HepG2 (cell line): ENCODE measurements around the gene RTKN2. TPM values are rescaled to one million over a fixed set of nuclear protein-coding genes. Genes with fewer than 3 reads are reported as not detected.
A peak's percentile ranks its signal among the peaks of the same experiment; 100 is the strongest.

Experiments used
- ATAC-seq: fragments of 200-7000 bp; cut with Tn5 transposase; 3 replicates; pipeline ENCODE4 v1.9.1; 2020; ENCODE audit warnings: mild to moderate bottlenecking, moderate library complexity
- BruUV-seq: library from RNA; stranded (reverse); fragments of 400-500 nt; replicated peaks from 2 replicates; lab custom pipeline; 2021; lab: Mats Ljungman, UMichigan
- CTCF ChIA-PET: fragments of 300-600 bp; formaldehyde crosslinking; extraction: SDS; loops from one replicate; lab custom pipeline; 2021; ENCODE audit warnings: low total read pairs, inconsistent platforms, low intra/inter-chr PET ratio; lab: Yijun Ruan, JAX
- POLR2A ChIA-PET: fragments of 350-600 bp; sonication (Branson Sonifier 250); formaldehyde crosslinking; loops from one replicate; lab custom pipeline; 2020; ENCODE audit warnings: antibody characterized with exemption, inconsistent platforms; lab: Yijun Ruan, JAX
- DNase-seq: peaks from one replicate; pipeline ENCODE4 v3.0.0-alpha.2; 2015; ENCODE audit warnings: low spot score
- FAIRE-seq: peaks from 3 replicates; lab custom pipeline; 2011; peaks lifted over from hg19 to GRCh38; lab: Jason Lieb, UNC
- H2AFZ ChIP-seq: one replicate; pipeline ENCODE4 v1.6.1; 2011; ENCODE audit warnings: low read length, inconsistent platforms
- H3K27ac ChIP-seq: fragments of 300-600 bp; 3 replicates; pipeline ENCODE4 v1.8.0; 2011; ENCODE audit warnings: mixed run types, mild to moderate bottlenecking, mixed read lengths, low read length, inconsistent platforms; ENCODE audit not compliant: insufficient read depth; ENCODE audit errors: extremely low read length
- H3K27me3 ChIP-seq, 2 experiments: fragments of 200-600 bp in 1 of 2; 2 replicates in 1 of 2; 3 replicates in 1 of 2; pipeline versions ENCODE4 v1.6.0 to v1.8.0; 2011; ENCODE audit warnings: low read length in 2 of 2, mild to moderate bottlenecking in 2 of 2, moderate library complexity in 2 of 2, inconsistent platforms in 1 of 2; ENCODE audit not compliant: insufficient read depth in 2 of 2, control insufficient read depth in 1 of 2
- H3K36me3 ChIP-seq, 2 experiments: fragments of 200-600 bp in 1 of 2; replicated peaks in 1 of 2; 2 replicates in 1 of 2; 3 replicates in 1 of 2; pipeline versions ENCODE4 v1.5.1 to v1.8.0; 2011; ENCODE audit warnings: low read length in 2 of 2, inconsistent platforms in 1 of 2; ENCODE audit not compliant: insufficient read depth in 2 of 2, control insufficient read depth in 1 of 2
- H3K4me1 ChIP-seq: 2 replicates; pipeline ENCODE4 v1.5.1; 2012; ENCODE audit warnings: low read length, inconsistent platforms; ENCODE audit not compliant: insufficient read depth
- H3K4me2 ChIP-seq: 2 replicates; pipeline ENCODE4 v1.6.0; 2011; ENCODE audit warnings: low read depth, low read length, inconsistent platforms
- H3K4me3 ChIP-seq, 3 experiments: fragments of 200-600 bp in 1 of 3; sonication (generic), shearing (Covaris generic) in 1 of 3; replicated peaks in 1 of 3; 2 replicates each; pipeline ENCODE4 v1.5.1; 2011 to 2016; ENCODE audit warnings: low read length in 3 of 3, inconsistent platforms in 2 of 3, low read depth in 2 of 3, mild to moderate bottlenecking in 2 of 3, control low read depth in 1 of 3, mixed read lengths in 1 of 3; ENCODE audit not compliant: insufficient read depth in 1 of 3
- H3K79me2 ChIP-seq: one replicate; pipeline ENCODE4 v1.6.1; 2011; ENCODE audit warnings: low read length, inconsistent platforms; ENCODE audit not compliant: insufficient read depth
- H3K9ac ChIP-seq: 2 replicates; pipeline ENCODE4 v1.6.0; 2011; ENCODE audit warnings: mild to moderate bottlenecking, low read depth, low read length, inconsistent platforms; ENCODE audit not compliant: insufficient read depth
- H3K9me3 ChIP-seq: 2 replicates; pipeline ENCODE4 v1.5.1; 2012; ENCODE audit warnings: mild to moderate bottlenecking, low read length
- H4K20me1 ChIP-seq: 2 replicates; pipeline ENCODE4 v1.6.0; 2011; ENCODE audit warnings: inconsistent platforms, mild to moderate bottlenecking, low read length, moderate library complexity; ENCODE audit not compliant: insufficient read depth
- ARHGAP35 ChIP-seq: sonication (generic); formaldehyde crosslinking; IDR thresholded peaks from 2 replicates; pipeline ENCODE4 v1.9.0; 2022; ENCODE audit warnings: mild to moderate bottlenecking, inconsistent platforms, moderate library complexity, missing genetic modification reagents, borderline replicate concordance
- HNF1A ChIP-seq, 2 experiments: sonication (generic) in 1 of 2; formaldehyde crosslinking in 1 of 2; IDR thresholded peaks; 2 replicates each; pipeline versions ENCODE4 v1.4.0 to v1.6.1; 2016 to 2020; ENCODE audit warnings: borderline replicate concordance in 1 of 2, low read depth in 1 of 2, mild to moderate bottlenecking in 1 of 2, missing genetic modification reagents in 1 of 2
- HNRNPUL1 ChIP-seq: fragments of 200-400 bp; formaldehyde crosslinking; IDR thresholded peaks from 2 replicates; pipeline ENCODE4 v1.6.1; 2017; ENCODE audit warnings: low read depth, mild to moderate bottlenecking, low read length, moderate library complexity
- THYN1 ChIP-seq: sonication (generic); formaldehyde crosslinking; IDR thresholded peaks from 2 replicates; pipeline ENCODE4 v1.8.1; 2023; ENCODE audit warnings: low read depth, mild to moderate bottlenecking, moderate library complexity, missing genetic modification reagents, borderline replicate concordance
- ZKSCAN5 ChIP-seq: sonication (generic); formaldehyde crosslinking; IDR thresholded peaks from 2 replicates; pipeline ENCODE4 v1.5.1; 2020; ENCODE audit warnings: mild to moderate bottlenecking, missing genetic modification reagents
- ZNF333 ChIP-seq: sonication (generic); formaldehyde crosslinking; IDR thresholded peaks from 2 replicates; pipeline ENCODE4 v1.4.0; 2020; ENCODE audit warnings: mild to moderate bottlenecking, missing genetic modification reagents, borderline replicate concordance
- ZNF552 ChIP-seq: sonication (generic); formaldehyde crosslinking; IDR thresholded peaks from 2 replicates; pipeline ENCODE4 v1.9.0; 2022; ENCODE audit warnings: missing genetic modification reagents, mild to moderate bottlenecking, borderline replicate concordance
- ZNF574 ChIP-seq: sonication (generic); formaldehyde crosslinking; IDR thresholded peaks from 2 replicates; pipeline ENCODE4 v1.4.0; 2020; ENCODE audit warnings: missing genetic modification reagents
- ZNF784 ChIP-seq: sonication (generic); formaldehyde crosslinking; IDR thresholded peaks from 2 replicates; pipeline ENCODE4 v1.5.1; 2020; ENCODE audit warnings: missing genetic modification reagents, mild to moderate bottlenecking, borderline replicate concordance
- in situ Hi-C: cut with HindIII; loops from 2 replicates; pipeline ENCODE4 v1.10.0; 2017; ENCODE audit warnings: low pct_unique_long_range_greater_than_20kb; ENCODE audit not compliant: extremely low pct_ligation_motif_present
- intact Hi-C: fragments of 100-400 bp; cut with micrococcal nuclease; formaldehyde crosslinking; loops from one replicate; pipeline ENCODE4 v1.10.0; 2022; ENCODE audit not compliant: unreplicated experiment
- polyA plus RNA-seq, 8 experiments: library from polyadenylated mRNA; depleted of rRNA in 3 of 8; stranded (reverse) in 7 of 8; unstranded in 1 of 8; fragments of >200 nt; fragmentation: Illumina TruSeq in 4 of 8; extraction: Trizol in 4 of 8; gene quantifications; 2 replicates each; pipeline versions ENCODE4 v1.2.1 to v1.2.3, GENCODE V29; 2011 to 2016; ENCODE audit warnings: low read depth in 4 of 8, missing spikeins in 1 of 8, mixed read lengths in 1 of 8; ENCODE audit not compliant: insufficient read depth in 1 of 8
- total RNA-seq, 5 experiments: library from RNA; depleted of rRNA; stranded (reverse); fragments of >200 nt; fragmentation: Illumina TruSeq; extraction: Trizol; gene quantifications; 2 replicates each; pipeline ENCODE4 v1.2.3, GENCODE V29; 2016; ENCODE audit warnings: low read depth in 1 of 5

The RTKN2 gene
- total and polyA plus RNA-seq, 2 of the 13 experiments (the other 11 are each of a cell fraction or from before 2014, with no cell fraction given) = 2.2 to 7.0 TPM

DNA sequence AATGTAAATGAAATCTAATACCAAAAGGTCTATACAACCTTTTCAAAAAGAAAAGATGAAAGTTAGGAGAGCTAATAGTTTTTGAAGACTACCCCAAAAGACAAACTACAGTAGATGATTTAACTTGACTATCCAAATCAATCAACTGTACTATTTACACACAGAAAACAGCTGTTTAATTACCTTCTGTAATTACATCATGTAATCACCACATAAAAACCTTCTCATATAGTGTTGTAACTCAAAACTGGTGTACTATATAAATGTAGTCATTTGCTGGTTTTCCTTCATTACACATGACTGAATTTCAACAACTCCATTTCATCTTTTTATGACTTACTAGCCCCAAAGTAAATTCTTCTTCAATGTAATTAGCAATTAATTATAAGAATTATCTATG, 4.5 kb downstream of the RTKN2 start:
- Histone ChIP-seq H3K4me2 (peak overlapping the region; percentile 95), H4K20me1 (no peaks in the 10 kb centered on the region), H3K9me3 (no peaks in the 10 kb centered on the region), H3K79me2 (peaks cover 37% of the 10 kb centered on the region), H3K27me3 (no peaks in the 10 kb centered on the region), H3K27ac (no peak overlapping the region), H3K4me1 (peaks cover 41% of the 10 kb centered on the region), H2AFZ (no peak overlapping the region), H3K9ac (no peak overlapping the region), H3K36me3 (no peaks in the 10 kb centered on the region; a peak in 3 of 5 replicates), H3K4me3 (no peak overlapping the region)
- in situ Hi-C loops (loop anchor here (25.0 kb wide), 1 partner anchor 548 kb away; the partner anchor contains the start of genes ADO and EGR2), intact Hi-C loops (loop anchor here (2.0 to 10.0 kb wide), 4 partner anchors 161 to 541 kb away; partner anchors contain the start of gene ADO)
- DNase-seq (no peak), ATAC-seq (no peak), FAIRE-seq (no peak)
- ChIA-PET POLR2A (interaction anchor here (0.8 to 1.8 kb wide), 4 partner anchors 216 to 362 kb away, joined by 3 to 5 read pairs (median 4); no protein-coding TSS in a partner anchor), CTCF (no interaction called here)
- TF ChIP-seq ZNF552 (CRISPR knock-in tag) (no peak), THYN1 (CRISPR knock-in tag) (no peak), HNRNPUL1 (no peak), ARHGAP35 (CRISPR knock-in tag) (no peak), ZNF333 (no peak), HNF1A (IDR thresholded peaks at IDR 0.05; ENCODE audit: low read depth) (no peak), HNF1A (CRISPR knock-in tag; IDR thresholded peaks at IDR 0.05; ENCODE audit: borderline replicate concordance) (no peak), ZNF784 (CRISPR knock-in tag) (no peak), ZKSCAN5 (no peak), ZNF574 (CRISPR knock-in tag) (no peak)
- no TSS peak for BruUV-seq
